ENCODE data around the gene CST5. TPM values are rescaled to one million over a fixed set of nuclear protein-coding genes. Genes with fewer than 3 reads are reported as not detected.
A peak's percentile ranks its signal among the peaks of the same experiment; 100 is the strongest.

CST5 gene
- polyA plus RNA-seq, 3 donors, result not detected

- no peak overlapping the region for H3K4me2 ChIP-seq (replicated peaks; ENCODE audit: extremely low read depth, low read length, poor library complexity, severe bottlenecking)
- Mint-ChIP-seq H3K4me1 (no peaks in the 10 kb centered on the region), H3K4me3 (no peak overlapping the region), H3K27ac (no peak overlapping the region), H3K36me3 (no peaks in the 10 kb centered on the region), H3K27me3 (ENCODE audit: low read depth in 3 of 3) (peaks cover 0 to 4% (median 3%) of the 10 kb centered on the region in 3 donors), H3K9me3 (no peaks in the 10 kb centered on the region)
- H3K27me3 ChIP-seq (ENCODE audit: control insufficient read depth in 2 of 2, insufficient read depth in 2 of 2, low read length in 2 of 2), result no peaks in the 10 kb centered on the region
- no peaks in the 10 kb centered on the region for H3K4me1 ChIP-seq (ENCODE audit: control insufficient read depth in 1 of 2, insufficient read depth in 2 of 2, low read length in 2 of 2)
- WGBS (ENCODE audit: insufficient coverage), result 95% methylated on average over 6 of the region's 6 CpGs
- no peaks in the 10 kb centered on the region for H4K20me1 ChIP-seq (ENCODE audit: insufficient read depth, low read length)
- no peaks in the 10 kb centered on the region for H3K36me3 ChIP-seq (replicated peaks in 1 of 2; ENCODE audit: control insufficient read depth in 1 of 2, insufficient read depth in 2 of 2, low read length in 2 of 2)
- no peak overlapping the region for H2AFZ ChIP-seq (ENCODE audit: insufficient read depth, low read depth, low read length, poor library complexity, severe bottlenecking)
- intact Hi-C loops (cut with micrococcal nuclease), result no loop called here
- no peaks in the 10 kb centered on the region for H3K9me3 ChIP-seq (replicated peaks in 1 of 2; ENCODE audit: control insufficient read depth in 1 of 2, insufficient read depth in 1 of 2, low read length in 2 of 2)
- no peak for TF ChIP-seq CTCF (IDR thresholded peaks at IDR 0.05)
- no peak overlapping the region for H3K9ac ChIP-seq (ENCODE audit: insufficient read depth, low read length, poor library complexity, severe bottlenecking)
- H3K27ac ChIP-seq (ENCODE audit: low read depth in 1 of 2, low read length in 2 of 2), result no peak overlapping the region
- DNase-seq, result no peak
- H3K79me2 ChIP-seq (ENCODE audit: insufficient read depth, low read length), result no peaks in the 10 kb centered on the region
- no peak overlapping the region for H3K4me3 ChIP-seq (replicated peaks in 1 of 3; ENCODE audit: low read depth in 2 of 3, low read length in 3 of 3)
These were observed 2.0 kb downstream of the CST5 start for GRCh38 chr20:23877524-23877923.

- H3K27me3 ChIP-seq (ENCODE audit: control insufficient read depth in 2 of 2, insufficient read depth in 2 of 2, low read length in 2 of 2), result no peaks in the 10 kb centered on the region
- Mint-ChIP-seq H3K27ac (peak overlapping the region in 1 of 7 donors; percentile 28), H3K4me3 (no peak overlapping the region), H3K9me3 (no peaks in the 10 kb centered on the region), H3K4me1 (no peaks in the 10 kb centered on the region), H3K27me3 (ENCODE audit: low read depth in 3 of 3) (peaks cover 0 to 4% (median 2%) of the 10 kb centered on the region in 3 donors), H3K36me3 (no peaks in the 10 kb centered on the region)
- H3K4me2 ChIP-seq (replicated peaks; ENCODE audit: extremely low read depth, low read length, poor library complexity, severe bottlenecking), result no peak overlapping the region
- H2AFZ ChIP-seq (ENCODE audit: insufficient read depth, low read depth, low read length, poor library complexity, severe bottlenecking), result no peak overlapping the region
- H4K20me1 ChIP-seq (ENCODE audit: insufficient read depth, low read length), result no peaks in the 10 kb centered on the region
- H3K9me3 ChIP-seq (replicated peaks in 1 of 2; ENCODE audit: control insufficient read depth in 1 of 2, insufficient read depth in 1 of 2, low read length in 2 of 2), result no peaks in the 10 kb centered on the region
- TF ChIP-seq CTCF (IDR thresholded peaks at IDR 0.05), result no peak
- H3K9ac ChIP-seq (ENCODE audit: insufficient read depth, low read length, poor library complexity, severe bottlenecking), result no peak overlapping the region
- no peaks in the 10 kb centered on the region for H3K36me3 ChIP-seq (replicated peaks in 1 of 2; ENCODE audit: control insufficient read depth in 1 of 2, insufficient read depth in 2 of 2, low read length in 2 of 2)
- no peaks in the 10 kb centered on the region for H3K4me1 ChIP-seq (ENCODE audit: control insufficient read depth in 1 of 2, insufficient read depth in 2 of 2, low read length in 2 of 2)
- no peak overlapping the region for H3K27ac ChIP-seq (ENCODE audit: low read depth in 1 of 2, low read length in 2 of 2)
- whole genome bisulfite sequencing (ENCODE audit: insufficient coverage), result 84% methylated on average over 3 of the region's 6 CpGs
- H3K79me2 ChIP-seq (ENCODE audit: insufficient read depth, low read length), result no peaks in the 10 kb centered on the region
- DNase-seq, result no peak
- intact Hi-C loops (cut with micrococcal nuclease), result no loop called here
- no peak overlapping the region for H3K4me3 ChIP-seq (replicated peaks in 1 of 3; ENCODE audit: low read depth in 2 of 3, low read length in 3 of 3)
These were observed 3.8 kb downstream of the CST5 start for GRCh38 chr20:23875606-23876237.
